SU-DHL-6 (cell line): ENCODE measurements around the gene PUS1.

Experiments used
- H2AFZ ChIP-seq: fragments of 200-600 bp; sonication (generic); 2 replicates; pipeline ENCODE4 v1.6.1; 2014; ENCODE audit warnings: low read depth, mild to moderate bottlenecking, moderate library complexity, mixed read lengths, antibody characterized with exemption, low read length; ENCODE audit not compliant: severe bottlenecking
- H3F3A ChIP-seq: fragments of 200-600 bp; shearing (Covaris generic); 2 replicates; pipeline ENCODE4 v1.6.0; 2016; ENCODE audit warnings: antibody characterized with exemption, mild to moderate bottlenecking; ENCODE audit not compliant: insufficient read depth
- H3K27ac ChIP-seq: fragments of 200-600 bp; sonication (generic); 2 replicates; pipeline ENCODE4 v1.5.1; 2016; ENCODE audit warnings: low read depth, mild to moderate bottlenecking, low read length, moderate library complexity, mixed read lengths
- H3K27me3 ChIP-seq: fragments of 200-600 bp; sonication (generic), shearing (Covaris generic); 2 replicates; pipeline ENCODE4 v1.6.0; 2014; ENCODE audit warnings: mild to moderate bottlenecking, low read length
- H3K36me3 ChIP-seq: fragments of 200-600 bp; sonication (generic); 2 replicates; pipeline ENCODE4 v1.6.1; 2014; ENCODE audit warnings: mild to moderate bottlenecking, low read length, mixed read lengths
- H3K4me2 ChIP-seq: fragments of 300-600, 200-600 bp; shearing (Covaris generic), sonication (generic); 2 replicates; pipeline ENCODE4 v1.6.0; 2014; ENCODE audit warnings: low read length, low read depth, mild to moderate bottlenecking; ENCODE audit not compliant: poor library complexity, severe bottlenecking
- H3K4me3 ChIP-seq: fragments of 200-600 bp; sonication (generic); 2 replicates; pipeline ENCODE4 v1.5.1; 2014; ENCODE audit warnings: antibody characterized with exemption, low read length, mild to moderate bottlenecking, mixed read lengths; ENCODE audit not compliant: insufficient read depth, poor library complexity, severe bottlenecking
- H3K79me2 ChIP-seq: fragments of 200-600 bp; sonication (generic); 2 replicates; pipeline ENCODE4 v1.6.1; 2014; ENCODE audit warnings: mild to moderate bottlenecking, low read length, moderate library complexity; ENCODE audit not compliant: insufficient read depth
- H3K9ac ChIP-seq: fragments of 200-600 bp; sonication (generic); 2 replicates; pipeline ENCODE4 v1.7.0; 2014; ENCODE audit warnings: mild to moderate bottlenecking, low read length
- H3K9me2 ChIP-seq: fragments of 200-600 bp; sonication (generic); replicated peaks from 2 replicates; pipeline ENCODE4 v1.6.1; 2014; ENCODE audit warnings: low read length; ENCODE audit not compliant: insufficient read depth
- H3K9me3 ChIP-seq: fragments of 200-600 bp; sonication (generic); 2 replicates; pipeline ENCODE4 v1.6.1; 2014; ENCODE audit warnings: low read length, mixed read lengths; ENCODE audit not compliant: insufficient read depth
- H4K20me1 ChIP-seq: fragments of 200-600 bp; sonication (generic); 2 replicates; pipeline ENCODE4 v1.6.1; 2014; ENCODE audit warnings: low read depth, mild to moderate bottlenecking, antibody characterized with exemption, low read length, moderate library complexity, mixed read lengths
- EZH2phosphoT487 ChIP-seq: fragments of 200-600 bp; sonication (generic), shearing (Covaris generic); conservative IDR thresholded peaks from 2 replicates; pipeline ENCODE4 v1.6.1; 2018; ENCODE audit warnings: mild to moderate bottlenecking, antibody characterized with exemption, low read length, moderate library complexity, mixed read lengths
- TF ChIP-seq, protein P1 (sequence below): fragments of 200-600 bp; sonication (generic); IDR thresholded peaks from one replicate; pipeline ENCODE4 v1.5.1; 2017; ENCODE audit warnings: antibody characterized with exemption, mild to moderate bottlenecking, low read length, moderate library complexity; ENCODE audit not compliant: insufficient read depth, poor library complexity, severe bottlenecking

PUS1 gene

DNA sequence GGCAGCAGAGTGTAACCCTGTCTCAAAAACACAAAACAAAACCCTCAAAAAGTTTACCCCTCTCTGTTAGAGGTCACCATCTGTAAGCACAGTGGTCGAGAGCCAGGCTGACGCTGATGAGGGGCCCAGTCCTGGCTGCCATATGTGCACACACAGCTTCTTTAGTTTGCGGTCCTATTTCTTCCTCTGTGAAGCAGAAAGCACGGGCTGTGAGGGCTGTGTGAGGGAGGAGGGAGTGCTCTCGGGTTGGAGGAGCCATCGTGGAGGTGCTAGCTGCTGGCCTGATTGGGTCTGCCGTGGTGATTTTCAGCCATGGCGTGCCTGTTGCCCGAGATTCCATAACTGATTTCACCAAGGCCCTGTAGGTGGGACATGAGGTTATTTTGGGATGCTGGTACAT is 31.2 kb upstream of the PUS1 start:
- Histone ChIP-seq H4K20me1 (no peaks in the 10 kb centered on the region), H3K79me2 (no peaks in the 10 kb centered on the region), H3K9ac (no peak overlapping the region), H3K9me2 (no peaks in the 10 kb centered on the region), H3K27me3 (no peaks in the 10 kb centered on the region), H2AFZ (no peak overlapping the region), H3K27ac (no peak overlapping the region), H3K4me3 (no peak overlapping the region), H3K9me3 (no peaks in the 10 kb centered on the region), H3K4me2 (no peak overlapping the region), H3K36me3 (no peaks in the 10 kb centered on the region), H3F3A (no peaks in the 10 kb centered on the region)
- TF ChIP-seq, protein P1, sequence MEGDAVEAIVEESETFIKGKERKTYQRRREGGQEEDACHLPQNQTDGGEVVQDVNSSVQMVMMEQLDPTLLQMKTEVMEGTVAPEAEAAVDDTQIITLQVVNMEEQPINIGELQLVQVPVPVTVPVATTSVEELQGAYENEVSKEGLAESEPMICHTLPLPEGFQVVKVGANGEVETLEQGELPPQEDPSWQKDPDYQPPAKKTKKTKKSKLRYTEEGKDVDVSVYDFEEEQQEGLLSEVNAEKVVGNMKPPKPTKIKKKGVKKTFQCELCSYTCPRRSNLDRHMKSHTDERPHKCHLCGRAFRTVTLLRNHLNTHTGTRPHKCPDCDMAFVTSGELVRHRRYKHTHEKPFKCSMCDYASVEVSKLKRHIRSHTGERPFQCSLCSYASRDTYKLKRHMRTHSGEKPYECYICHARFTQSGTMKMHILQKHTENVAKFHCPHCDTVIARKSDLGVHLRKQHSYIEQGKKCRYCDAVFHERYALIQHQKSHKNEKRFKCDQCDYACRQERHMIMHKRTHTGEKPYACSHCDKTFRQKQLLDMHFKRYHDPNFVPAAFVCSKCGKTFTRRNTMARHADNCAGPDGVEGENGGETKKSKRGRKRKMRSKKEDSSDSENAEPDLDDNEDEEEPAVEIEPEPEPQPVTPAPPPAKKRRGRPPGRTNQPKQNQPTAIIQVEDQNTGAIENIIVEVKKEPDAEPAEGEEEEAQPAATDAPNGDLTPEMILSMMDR = no peak

DNA sequence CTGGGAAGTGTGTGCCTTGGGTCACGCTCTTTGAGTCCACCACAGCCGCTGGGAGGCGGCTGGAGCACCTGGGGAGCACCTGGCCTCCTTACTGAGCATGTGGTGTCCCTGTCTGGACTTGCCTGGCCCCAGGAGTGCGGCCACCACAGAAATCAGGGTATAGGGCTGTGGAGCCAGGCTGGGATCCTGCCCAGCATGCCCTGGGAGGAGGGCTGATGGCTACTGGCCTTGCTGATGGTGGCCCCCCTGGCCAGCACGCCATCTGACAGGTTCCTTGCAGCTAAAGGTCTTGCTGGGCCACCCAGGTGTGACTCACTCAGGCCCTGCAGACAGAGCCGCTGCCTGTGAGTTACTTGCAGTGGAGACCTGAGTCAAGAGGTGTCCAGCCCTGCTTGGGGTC is 28.7 kb upstream of the PUS1 start:
- no peak overlapping the region for H3K4me2 ChIP-seq
- H3K9me2 ChIP-seq = no peaks in the 10 kb centered on the region
- no peaks in the 10 kb centered on the region for H3K79me2 ChIP-seq
- H3K9me3 ChIP-seq = no peaks in the 10 kb centered on the region
- H2AFZ ChIP-seq = no peak overlapping the region
- no peak overlapping the region for H3K4me3 ChIP-seq
- no peak overlapping the region for H3K9ac ChIP-seq
- no peak overlapping the region for H3K27ac ChIP-seq
- no peaks in the 10 kb centered on the region for H3K27me3 ChIP-seq
- TF ChIP-seq, protein P1 = no peak
- no peak for TF ChIP-seq EZH2phosphoT487
- H3K36me3 ChIP-seq = no peaks in the 10 kb centered on the region
- no peaks in the 10 kb centered on the region for H3F3A ChIP-seq
- no peaks in the 10 kb centered on the region for H4K20me1 ChIP-seq

DNA sequence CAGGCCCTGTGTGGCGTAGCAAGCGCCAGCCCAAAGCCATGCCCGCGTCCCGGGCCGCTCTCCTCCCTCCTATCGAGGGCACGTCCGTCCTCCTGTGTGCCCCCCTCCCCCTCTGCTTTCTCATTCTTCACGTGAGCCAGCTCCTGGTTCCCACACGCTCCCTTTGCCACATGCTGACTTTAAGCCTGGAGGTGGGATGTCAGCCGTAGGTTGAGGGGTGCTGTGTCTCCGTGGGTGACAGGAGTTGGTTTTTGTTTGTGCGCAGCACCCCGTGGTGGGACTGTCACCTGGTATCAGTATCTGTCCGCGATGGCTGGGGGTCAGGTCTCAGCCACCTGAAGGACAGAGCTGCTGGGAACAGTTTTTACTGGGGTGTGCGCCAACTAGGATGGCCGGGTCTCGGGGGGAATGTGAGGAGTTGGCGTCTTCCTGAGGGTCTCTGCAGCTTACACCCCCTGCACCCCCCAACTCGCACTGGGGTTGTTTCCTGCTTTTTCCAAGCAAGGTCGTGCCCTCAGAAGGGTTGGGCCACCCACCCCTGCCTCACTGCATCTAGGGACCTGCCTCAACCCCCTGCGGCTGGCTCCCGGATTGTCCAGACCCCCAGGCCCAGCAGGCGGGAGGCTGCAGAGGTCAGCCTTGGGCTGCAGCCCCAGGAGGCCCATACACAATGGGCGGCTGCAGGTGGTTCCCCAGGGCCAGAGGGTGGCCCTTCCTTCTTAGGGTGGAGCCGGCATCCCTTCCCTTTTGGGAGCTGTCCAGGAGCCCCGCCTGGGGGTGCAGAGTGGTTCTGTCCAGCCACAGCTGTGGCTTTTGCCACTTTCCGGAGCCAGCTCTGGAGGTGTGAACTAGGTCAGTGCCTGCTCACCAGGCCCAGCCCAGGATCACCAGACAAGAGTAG is 27.4 kb upstream of the PUS1 start:
- Histone ChIP-seq H3K4me3 (no peak overlapping the region), H2AFZ (no peak overlapping the region), H4K20me1 (no peaks in the 10 kb centered on the region), H3K79me2 (no peaks in the 10 kb centered on the region), H3K9ac (no peak overlapping the region), H3K9me2 (no peaks in the 10 kb centered on the region), H3F3A (no peaks in the 10 kb centered on the region), H3K36me3 (no peaks in the 10 kb centered on the region), H3K9me3 (no peaks in the 10 kb centered on the region), H3K27ac (no peak overlapping the region), H3K27me3 (no peaks in the 10 kb centered on the region), H3K4me2 (no peak overlapping the region)
- no peak for TF ChIP-seq EZH2phosphoT487
- TF ChIP-seq, protein P1 = no peak
